K562 (cell line): ENCODE results near the gene VRK1. TPM values are rescaled to one million over a fixed set of nuclear protein-coding genes. Genes with fewer than 3 reads are reported as not detected.

ENCODE experiments used
- ATAC-seq: fragments of 200-7000 bp; cut with Tn5 transposase; 3 replicates; pipeline ENCODE4 v1.9.1; 2020; ENCODE audit warnings: moderate library complexity
- Bru-seq: library from RNA; stranded (reverse); fragments of 400-500 nt; gene quantifications from one replicate; lab custom pipeline; 2021; lab: Mats Ljungman, UMichigan
- BruChase-seq, 2 experiments: library from RNA; stranded (reverse); fragments of 400-500 nt; gene quantifications; one replicate each; lab custom pipeline; 2021; lab: Mats Ljungman, UMichigan
- BruUV-seq: library from RNA; stranded (reverse); fragments of 400-500 nt; replicated peaks from 2 replicates; lab custom pipeline; 2021; lab: Mats Ljungman, UMichigan
- CTCF ChIA-PET: fragments of 300-600 bp; formaldehyde crosslinking; extraction: SDS; loops from one replicate; lab custom pipeline; 2021; ENCODE audit warnings: low intra/inter-chr PET ratio; lab: Yijun Ruan, JAX
- POLR2A ChIA-PET: fragments of 300-600, 350-650 bp; sonication (Branson Sonifier 250); formaldehyde crosslinking; extraction: SDS; loops from one replicate; lab custom pipeline; 2021; ENCODE audit warnings: antibody characterized with exemption, inconsistent platforms; lab: Yijun Ruan, JAX
- DNase-seq, 4 experiments: peaks; one replicate each; pipeline versions ENCODE4 v3.0.0 to v3.0.0-alpha.2; 2011 to 2018; ENCODE audit warnings: low spot score in 3 of 4, mixed read lengths in 3 of 4; ENCODE audit errors: extremely low read depth in 1 of 4
- FAIRE-seq: peaks from 2 replicates; lab custom pipeline; 2011; peaks lifted over from hg19 to GRCh38; lab: Jason Lieb, UNC
- H2AFZ ChIP-seq: 2 replicates; pipeline ENCODE4 v1.6.0; 2011; ENCODE audit warnings: low read depth, low read length, control low read depth, inconsistent platforms
- H3K27ac ChIP-seq: fragments of 200-600 bp; 3 replicates; pipeline ENCODE4 v1.8.0; 2011; ENCODE audit warnings: low read depth, mild to moderate bottlenecking, control low read depth, inconsistent platforms, low read length, moderate library complexity, mixed read lengths; ENCODE audit errors: extremely low read depth
- H3K27me3 ChIP-seq, 2 experiments: fragments of 300-600 bp in 1 of 2; 2 replicates in 1 of 2; 3 replicates in 1 of 2; pipeline versions ENCODE4 v1.6.0 to v1.8.0; 2011; ENCODE audit warnings: inconsistent platforms in 2 of 2, low read length in 2 of 2, mild to moderate bottlenecking in 1 of 2, mixed read lengths in 1 of 2, moderate library complexity in 1 of 2; ENCODE audit not compliant: control insufficient read depth in 2 of 2, insufficient read depth in 2 of 2
- H3K36me3 ChIP-seq: fragments of 300-600 bp; 3 replicates; pipeline ENCODE4 v1.8.0; 2011; ENCODE audit warnings: mild to moderate bottlenecking, low read length, inconsistent platforms; ENCODE audit not compliant: control insufficient read depth, insufficient read depth
- H3K4me1 ChIP-seq, 2 experiments: fragments of 200-600 bp in 1 of 2; replicated peaks in 1 of 2; 2 replicates in 1 of 2; 3 replicates in 1 of 2; pipeline versions ENCODE4 v1.5.1 to v1.8.0; 2011; ENCODE audit warnings: inconsistent platforms in 2 of 2, low read length in 2 of 2, mild to moderate bottlenecking in 1 of 2, mixed read lengths in 1 of 2, moderate library complexity in 1 of 2; ENCODE audit not compliant: control insufficient read depth in 2 of 2, insufficient read depth in 2 of 2
- H3K4me2 ChIP-seq: 2 replicates; pipeline ENCODE4 v1.6.1; 2011; ENCODE audit warnings: low read length, control low read depth, inconsistent platforms, mixed read lengths; ENCODE audit not compliant: insufficient read depth
- H3K4me3 ChIP-seq: fragments of 200-600 bp; sonication (generic), shearing (Covaris generic); 2 replicates; pipeline ENCODE4 v1.5.1; 2016; ENCODE audit warnings: control low read depth, inconsistent platforms
- H3K79me2 ChIP-seq: fragments of 200-600 bp; 3 replicates; pipeline ENCODE4 v1.8.0; 2011; ENCODE audit warnings: low read length, inconsistent platforms; ENCODE audit not compliant: control insufficient read depth, insufficient read depth
- H3K9ac ChIP-seq, 2 experiments: 2 replicates each; pipeline versions ENCODE4 v1.6.0 to v1.6.1; 2011; ENCODE audit warnings: low read depth in 2 of 2, low read length in 2 of 2, control low read depth in 1 of 2, inconsistent platforms in 1 of 2, mild to moderate bottlenecking in 1 of 2, mixed read lengths in 1 of 2; ENCODE audit not compliant: insufficient read depth in 1 of 2
- H3K9me1 ChIP-seq: one replicate; pipeline ENCODE4 v1.6.0; 2011; ENCODE audit warnings: inconsistent platforms, mild to moderate bottlenecking, low read length, moderate library complexity; ENCODE audit not compliant: control insufficient read depth, insufficient read depth
- H3K9me3 ChIP-seq: replicated peaks from 2 replicates; pipeline ENCODE4 v1.5.1; 2011; ENCODE audit warnings: low read depth, low read length, inconsistent platforms; ENCODE audit not compliant: control insufficient read depth, insufficient read depth
- H4K20me1 ChIP-seq: replicated peaks from 2 replicates; pipeline ENCODE4 v1.6.1; 2011; ENCODE audit warnings: low read length, inconsistent platforms, mixed read lengths; ENCODE audit not compliant: control insufficient read depth, insufficient read depth
- NR2C2 ChIP-seq, 2 experiments: fragments of 200-800 bp in 1 of 2; sonication (Bioruptor generic) in 1 of 2; sonication (generic) in 1 of 2; formaldehyde crosslinking in 1 of 2; IDR thresholded peaks; 2 replicates each; pipeline versions ENCODE4 v1.6.1 to v1.8.0; 2016 to 2022; ENCODE audit warnings: mild to moderate bottlenecking in 1 of 2, missing compliant biosample characterization in 1 of 2, missing genetic modification characterization in 1 of 2, missing genetic modification reagents in 1 of 2
- SLC30A9 ChIP-seq: fragments of 250-450 bp; sonication (Bioruptor Pico); IDR thresholded peaks from 2 replicates; pipeline ENCODE4 v1.8.0; 2022; ENCODE audit warnings: mild to moderate bottlenecking, moderate library complexity
- TCF7 ChIP-seq: sonication (generic); IDR thresholded peaks from 2 replicates; pipeline ENCODE4 v1.6.1; 2016; ENCODE audit warnings: antibody characterized with exemption, borderline replicate concordance
- WGBS: fragments of 100-300 bp; shearing (Covaris generic); methylation state at CpG from one replicate; pipeline ENCODE4 v1.1.6; 2016; ENCODE audit warnings: low coverage, mixed read lengths; ENCODE audit not compliant: insufficient coverage; ENCODE audit errors: missing lambda C conversion rate; 5-methylcytosine and 5-hydroxymethylcytosine counted together
- in situ Hi-C: fragments of 300-500 bp; cut with MboI; formaldehyde crosslinking; loops from 4 replicates; pipeline ENCODE4 v1.15.0; 2018; ENCODE audit warnings: inconsistent platforms, mixed read lengths
- intact Hi-C: fragments of 100-400 bp; cut with micrococcal nuclease; formaldehyde crosslinking; loops from 2 replicates; pipeline ENCODE4 v1.14.2; 2022
- long read RNA-seq, 3 experiments: library from polyadenylated mRNA in 2 of 3; library from RNA in 1 of 3; unstranded in 2 of 3; stranded (forward) in 1 of 3; transcript quantifications; one replicate each; pipeline ENCODE4 v2.0.0, GENCODE V29; 2019 to 2022
- polyA minus RNA-seq, 3 experiments: library from RNA; depleted of rRNA, polyadenylated mRNA; stranded (reverse); fragments of >200 nt; gene quantifications; 2 replicates each; pipeline ENCODE4 v1.2.3, GENCODE V29; 2011
- polyA plus RNA-seq, 8 experiments: library from polyadenylated mRNA; depleted of rRNA in 4 of 8; stranded (reverse) in 5 of 8; unstranded in 3 of 8; fragments of >200 nt; fragmentation: Nextera tagmentation in 2 of 8; fragmentation: Illumina TruSeq in 1 of 8; extraction: Ambion mirVana in 2 of 8; extraction: Trizol in 1 of 8; gene quantifications; 2 replicates each; pipeline versions ENCODE4 v1.2.1 to v1.2.3, GENCODE V29; 2011 to 2014; ENCODE audit warnings: inconsistent platforms in 1 of 8, missing spikeins in 1 of 8
- total RNA-seq, 7 experiments: library from RNA; depleted of rRNA in 6 of 7; stranded (reverse); fragments of >200 nt in 6 of 7; fragmentation: Illumina TruSeq in 2 of 7; extraction: Trizol in 2 of 7; gene quantifications; 2 replicates each; pipeline versions ENCODE4 v1.2.1 to v1.2.3, GENCODE V29; 2011 to 2021; ENCODE audit warnings: low replicate concordance in 1 of 7
- TF ChIP-seq, protein P1 (sequence below): sonication (generic); formaldehyde crosslinking; IDR thresholded peaks from 2 replicates; pipeline ENCODE4 v1.8.1; 2023; ENCODE audit warnings: mild to moderate bottlenecking, missing genetic modification reagents
- TF ChIP-seq, protein P2 (sequence below): sonication (generic); formaldehyde crosslinking; IDR thresholded peaks from 2 replicates; pipeline ENCODE4 v1.8.0; 2022; ENCODE audit warnings: mild to moderate bottlenecking, low read depth, missing genetic modification reagents
- TF ChIP-seq, protein P3 (sequence below): fragments of 250-450 bp; sonication (Bioruptor Pico); IDR thresholded peaks from 2 replicates; pipeline ENCODE4 v1.9.0; 2021; ENCODE audit warnings: mild to moderate bottlenecking
- TF ChIP-seq, protein P4 (sequence below): IDR thresholded peaks from 3 replicates; pipeline ENCODE4 v1.6.1; 2011; ENCODE audit warnings: borderline replicate concordance, mild to moderate bottlenecking; ENCODE audit not compliant: insufficient read length, insufficient read depth

Gene VRK1, protein sequence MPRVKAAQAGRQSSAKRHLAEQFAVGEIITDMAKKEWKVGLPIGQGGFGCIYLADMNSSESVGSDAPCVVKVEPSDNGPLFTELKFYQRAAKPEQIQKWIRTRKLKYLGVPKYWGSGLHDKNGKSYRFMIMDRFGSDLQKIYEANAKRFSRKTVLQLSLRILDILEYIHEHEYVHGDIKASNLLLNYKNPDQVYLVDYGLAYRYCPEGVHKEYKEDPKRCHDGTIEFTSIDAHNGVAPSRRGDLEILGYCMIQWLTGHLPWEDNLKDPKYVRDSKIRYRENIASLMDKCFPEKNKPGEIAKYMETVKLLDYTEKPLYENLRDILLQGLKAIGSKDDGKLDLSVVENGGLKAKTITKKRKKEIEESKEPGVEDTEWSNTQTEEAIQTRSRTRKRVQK
- total RNA-seq (2011; cell fraction: chromatin; rRNA removed; ENCODE audit: low replicate concordance) = 26.3 and 101 TPM in 2 replicates
- total RNA-seq (2011; cell fraction: nucleolus; rRNA removed) = 11.8 and 19.5 TPM in 2 replicates
- 31.3 and 31.5 TPM in 2 replicates for total RNA-seq (2011; cell fraction: nucleoplasm; rRNA removed)
- total RNA-seq (2014; rRNA removed) (78.9 and 99.7 TPM in 2 replicates), total RNA-seq (2014; rRNA removed; fragmentation: Illumina TruSeq; extraction: Trizol) (144 and 166 TPM in 2 replicates), total RNA-seq (2015; rRNA removed; fragmentation: Illumina TruSeq; extraction: Trizol) (109 and 116 TPM in 2 replicates), total RNA-seq (2021) (83.6 and 84.0 TPM in 2 replicates), polyA plus RNA-seq (2011; rRNA removed) (63.0 and 93.8 TPM in 2 replicates), polyA plus RNA-seq (2014; fragmentation: Illumina TruSeq; extraction: Trizol) (91.4 and 106 TPM in 2 replicates), polyA plus RNA-seq (2014; fragmentation: Nextera tagmentation; extraction: Ambion mirVana) (100 to 1,000 TPM; 177 TPM), polyA plus RNA-seq (2014; rRNA removed) (98.5 and 119 TPM in 2 replicates), polyA minus RNA-seq (2011; rRNA and poly(A)+ RNA removed) (128 and 131 TPM in 2 replicates), Bru-seq, nascent RNA (percentile 94 among the genes with signal in this experiment), BruChase-seq, experiment 1, labeled RNA remaining after a 2-hour chase (percentile 95 among the genes with signal in this experiment), BruChase-seq, experiment 2, labeled RNA remaining after a 6-hour chase (percentile 94 among the genes with signal in this experiment)
- polyA plus RNA-seq (2011; cell fraction: cytosol; rRNA removed) = 14.3 and 34.5 TPM in 2 replicates
- polyA plus RNA-seq (2011; cell fraction: nucleus; rRNA removed) = 19.3 and 28.7 TPM in 2 replicates
- polyA plus RNA-seq (2012) = 68.0 and 79.5 TPM in 2 replicates
- polyA minus RNA-seq (2011; cell fraction: cytosol; rRNA and poly(A)+ RNA removed) = 38.6 and 42.2 TPM in 2 replicates
- polyA minus RNA-seq (2011; cell fraction: nucleus; rRNA and poly(A)+ RNA removed) = 47.5 and 94.1 TPM in 2 replicates
- long read RNA-seq, experiment 1, transcript VRK1-201 (13 exons, 1,745 nt) = major isoform, 302 of 448 reads
- long read RNA-seq, experiment 1, partial matches to known transcripts = 83 of 448 reads
- long read RNA-seq, experiment 1, other reads (novel, unspliced or antisense) = 62 of 448 reads
- long read RNA-seq, experiment 2, transcript VRK1-201 (13 exons, 1,745 nt) = major isoform, 30 of 72 reads
- long read RNA-seq, experiment 2, partial matches to known transcripts = 20 of 72 reads
- long read RNA-seq, experiment 2, other reads (novel, unspliced or antisense) = 22 of 72 reads
- long read RNA-seq, experiment 3, transcript VRK1-201 (13 exons, 1,745 nt) = major isoform, 91 of 184 reads
- long read RNA-seq, experiment 3, partial matches to known transcripts = 73 of 184 reads
- long read RNA-seq, experiment 3, other reads (novel, unspliced or antisense) = 20 of 184 reads

DNA sequence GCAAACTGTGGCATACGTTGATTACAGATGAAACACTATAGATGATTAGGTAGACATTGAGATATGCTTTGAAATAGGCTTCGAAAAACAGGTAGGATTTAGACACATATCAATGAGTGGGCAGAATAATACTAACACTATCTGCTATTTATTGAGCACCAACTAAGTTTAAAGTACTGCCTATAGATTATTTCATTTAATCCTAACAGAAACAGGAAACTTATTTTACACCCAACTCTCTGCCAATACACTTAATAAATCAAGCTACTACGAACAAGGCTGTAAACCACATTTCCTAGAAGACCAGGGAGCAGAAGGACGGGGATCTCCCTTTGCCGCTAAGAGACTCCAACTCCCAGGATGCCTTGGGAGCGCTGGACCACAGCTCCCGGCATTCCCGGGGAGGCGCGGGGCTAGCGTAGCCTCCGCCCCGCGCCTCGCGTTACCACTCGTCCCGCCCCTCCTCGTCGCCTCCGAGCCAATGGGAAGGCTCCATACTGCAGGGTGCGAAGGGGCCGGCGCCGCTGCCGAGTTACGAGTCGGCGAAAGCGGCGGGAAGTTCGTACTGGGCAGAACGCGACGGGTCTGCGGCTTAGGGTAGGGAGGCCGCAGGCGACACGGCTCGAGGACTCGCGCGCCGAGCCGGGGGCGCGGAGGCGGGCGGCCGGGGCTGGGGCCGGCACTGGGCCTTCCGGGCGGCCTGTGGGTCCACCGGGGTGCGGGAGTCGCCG lies at the start of gene VRK1:
Gene VRK1, plus strand, starts transcription at position 532 of the 731 bp plus-strand sequence. CDS start 36,090 bp downstream, outside the sequence.
- peaks cover 14% of the 10 kb centered on the region for H4K20me1 ChIP-seq
- no peaks in the 10 kb centered on the region; a peak in 1 of 5 replicates for H3K27me3 ChIP-seq
- H3K4me2 ChIP-seq = peak within 1 kb of the TSS; percentile 94
- intact Hi-C loops (loop anchor here (1.0 to 2.0 kb wide), 2 partner anchors 56 to 124 kb away; no protein-coding TSS in a partner anchor), in situ Hi-C loops (no loop called here)
- WGBS = 2% methylated on average over 46 of the region's 57 CpGs
- POLR2A ChIA-PET = interaction anchor here (0.6 to 1.6 kb wide), 9 partner anchors 10 to 221 kb away, joined by 3 to 8 read pairs (median 3); no protein-coding TSS in a partner anchor
- peak within 1 kb of the TSS; percentile 91 for H3K27ac ChIP-seq
- ATAC-seq = peak; percentile 97
- peak; percentile 95 to 97 (median 96) for DNase-seq
- H3K9me3 ChIP-seq = no peaks in the 10 kb centered on the region
- peak; percentile 92 for FAIRE-seq
- CTCF ChIA-PET = interaction anchor here (0.6 kb wide), 1 partner anchor 11 kb away, joined by 3 read pairs; no protein-coding TSS in a partner anchor
- H2AFZ ChIP-seq = peak within 1 kb of the TSS; percentile 93
- H3K36me3 ChIP-seq = no peaks in the 10 kb centered on the region
- H3K4me1 ChIP-seq = peaks cover 10 to 14% of the 10 kb centered on the region in 2 experiments; a peak in 3 of 5 replicates
- peak within 1 kb of the TSS; percentile 70 for H3K4me3 ChIP-seq
- no TSS peak for BruUV-seq
- H3K9ac ChIP-seq = peak within 1 kb of the TSS; percentile 83 to 96
- no peaks in the 10 kb centered on the region for H3K9me1 ChIP-seq
- H3K79me2 ChIP-seq = peaks cover 49% of the 10 kb centered on the region
- TF ChIP-seq, protein P1, sequence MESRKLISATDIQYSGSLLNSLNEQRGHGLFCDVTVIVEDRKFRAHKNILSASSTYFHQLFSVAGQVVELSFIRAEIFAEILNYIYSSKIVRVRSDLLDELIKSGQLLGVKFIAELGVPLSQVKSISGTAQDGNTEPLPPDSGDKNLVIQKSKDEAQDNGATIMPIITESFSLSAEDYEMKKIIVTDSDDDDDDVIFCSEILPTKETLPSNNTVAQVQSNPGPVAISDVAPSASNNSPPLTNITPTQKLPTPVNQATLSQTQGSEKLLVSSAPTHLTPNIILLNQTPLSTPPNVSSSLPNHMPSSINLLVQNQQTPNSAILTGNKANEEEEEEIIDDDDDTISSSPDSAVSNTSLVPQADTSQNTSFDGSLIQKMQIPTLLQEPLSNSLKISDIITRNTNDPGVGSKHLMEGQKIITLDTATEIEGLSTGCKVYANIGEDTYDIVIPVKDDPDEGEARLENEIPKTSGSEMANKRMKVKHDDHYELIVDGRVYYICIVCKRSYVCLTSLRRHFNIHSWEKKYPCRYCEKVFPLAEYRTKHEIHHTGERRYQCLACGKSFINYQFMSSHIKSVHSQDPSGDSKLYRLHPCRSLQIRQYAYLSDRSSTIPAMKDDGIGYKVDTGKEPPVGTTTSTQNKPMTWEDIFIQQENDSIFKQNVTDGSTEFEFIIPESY (CRISPR knock-in tag) = no peak
- no peak; the same call in 1 of the 2 replicates for TF ChIP-seq TCF7
- TF ChIP-seq SLC30A9 (CRISPR knock-in tag) = no peak
- TF ChIP-seq, protein P2, sequence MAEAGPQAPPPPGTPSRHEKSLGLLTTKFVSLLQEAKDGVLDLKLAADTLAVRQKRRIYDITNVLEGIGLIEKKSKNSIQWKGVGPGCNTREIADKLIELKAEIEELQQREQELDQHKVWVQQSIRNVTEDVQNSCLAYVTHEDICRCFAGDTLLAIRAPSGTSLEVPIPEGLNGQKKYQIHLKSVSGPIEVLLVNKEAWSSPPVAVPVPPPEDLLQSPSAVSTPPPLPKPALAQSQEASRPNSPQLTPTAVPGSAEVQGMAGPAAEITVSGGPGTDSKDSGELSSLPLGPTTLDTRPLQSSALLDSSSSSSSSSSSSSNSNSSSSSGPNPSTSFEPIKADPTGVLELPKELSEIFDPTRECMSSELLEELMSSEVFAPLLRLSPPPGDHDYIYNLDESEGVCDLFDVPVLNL = peak; percentile 98
- no peak for TF ChIP-seq NR2C2 (CRISPR knock-in tag; IDR thresholded peaks at IDR 0.05)
- TF ChIP-seq NR2C2 (tag; IDR thresholded peaks at IDR 0.05) = peak; percentile 82
- TF ChIP-seq, protein P3, sequence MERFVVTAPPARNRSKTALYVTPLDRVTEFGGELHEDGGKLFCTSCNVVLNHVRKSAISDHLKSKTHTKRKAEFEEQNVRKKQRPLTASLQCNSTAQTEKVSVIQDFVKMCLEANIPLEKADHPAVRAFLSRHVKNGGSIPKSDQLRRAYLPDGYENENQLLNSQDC (CRISPR knock-in tag) = no peak
- TF ChIP-seq, protein P4, sequence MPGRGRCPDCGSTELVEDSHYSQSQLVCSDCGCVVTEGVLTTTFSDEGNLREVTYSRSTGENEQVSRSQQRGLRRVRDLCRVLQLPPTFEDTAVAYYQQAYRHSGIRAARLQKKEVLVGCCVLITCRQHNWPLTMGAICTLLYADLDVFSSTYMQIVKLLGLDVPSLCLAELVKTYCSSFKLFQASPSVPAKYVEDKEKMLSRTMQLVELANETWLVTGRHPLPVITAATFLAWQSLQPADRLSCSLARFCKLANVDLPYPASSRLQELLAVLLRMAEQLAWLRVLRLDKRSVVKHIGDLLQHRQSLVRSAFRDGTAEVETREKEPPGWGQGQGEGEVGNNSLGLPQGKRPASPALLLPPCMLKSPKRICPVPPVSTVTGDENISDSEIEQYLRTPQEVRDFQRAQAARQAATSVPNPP = no peak
